Measurements from ENCODE around the gene GADD45GIP1.

Gene GADD45GIP1

DNA sequence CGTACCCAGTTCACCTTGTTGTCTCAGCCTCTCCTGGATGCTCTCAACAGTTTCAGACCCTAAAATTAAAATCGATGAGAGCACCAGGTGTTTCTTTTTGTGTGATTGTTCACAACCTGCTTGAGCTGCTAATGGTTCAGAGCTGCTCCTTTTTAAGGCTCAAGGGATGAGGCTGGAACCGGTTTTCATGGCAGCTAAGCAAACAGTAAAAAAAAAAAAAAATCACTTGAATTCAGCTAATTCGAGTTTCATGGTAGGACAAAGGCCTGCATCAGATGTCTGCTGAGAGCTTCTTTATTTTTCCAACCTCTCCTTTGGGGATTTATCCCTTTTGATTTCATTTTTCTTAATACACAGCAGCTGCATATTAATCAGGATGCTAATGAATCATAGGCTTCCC, 44.5 kb downstream of the GADD45GIP1 start:
- DNase-seq (ENCODE audit: low read depth, low spot score) = no peak

DNA sequence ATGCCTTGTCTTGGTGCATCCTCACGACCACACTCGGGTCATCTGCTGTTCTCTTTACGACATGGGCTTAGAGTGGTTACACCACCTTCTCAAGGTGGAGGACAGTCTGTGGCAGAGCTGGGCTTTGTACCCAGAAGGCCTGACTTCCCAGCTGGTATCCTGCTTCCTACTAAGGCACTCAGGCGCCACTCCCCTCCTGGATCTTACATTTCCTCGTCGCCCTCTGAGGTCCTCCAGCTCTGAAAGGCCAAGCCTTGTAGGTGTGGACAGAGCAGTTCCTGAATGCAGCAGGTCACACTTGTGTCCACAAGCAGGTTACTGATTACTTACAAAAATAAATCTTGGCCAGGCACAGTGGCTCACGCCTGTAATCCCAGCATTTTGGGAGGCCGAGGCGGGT, 49.9 kb downstream of the GADD45GIP1 start:
- DNase-seq (ENCODE audit: low read depth, low spot score) = no peak

Measured in astrocyte of the hippocampus (primary cell).